HG03457 (cell line): ENCODE data around the gene TLCD3B.

Experiments used
- ATAC-seq: cut with Tn5 transposase; IDR thresholded peaks from one replicate; pipeline ENCODE4 v1.9.1; 2021; ENCODE audit warnings: moderate number of reproducible peaks; ENCODE audit not compliant: unreplicated experiment

TLCD3B gene

DNA sequence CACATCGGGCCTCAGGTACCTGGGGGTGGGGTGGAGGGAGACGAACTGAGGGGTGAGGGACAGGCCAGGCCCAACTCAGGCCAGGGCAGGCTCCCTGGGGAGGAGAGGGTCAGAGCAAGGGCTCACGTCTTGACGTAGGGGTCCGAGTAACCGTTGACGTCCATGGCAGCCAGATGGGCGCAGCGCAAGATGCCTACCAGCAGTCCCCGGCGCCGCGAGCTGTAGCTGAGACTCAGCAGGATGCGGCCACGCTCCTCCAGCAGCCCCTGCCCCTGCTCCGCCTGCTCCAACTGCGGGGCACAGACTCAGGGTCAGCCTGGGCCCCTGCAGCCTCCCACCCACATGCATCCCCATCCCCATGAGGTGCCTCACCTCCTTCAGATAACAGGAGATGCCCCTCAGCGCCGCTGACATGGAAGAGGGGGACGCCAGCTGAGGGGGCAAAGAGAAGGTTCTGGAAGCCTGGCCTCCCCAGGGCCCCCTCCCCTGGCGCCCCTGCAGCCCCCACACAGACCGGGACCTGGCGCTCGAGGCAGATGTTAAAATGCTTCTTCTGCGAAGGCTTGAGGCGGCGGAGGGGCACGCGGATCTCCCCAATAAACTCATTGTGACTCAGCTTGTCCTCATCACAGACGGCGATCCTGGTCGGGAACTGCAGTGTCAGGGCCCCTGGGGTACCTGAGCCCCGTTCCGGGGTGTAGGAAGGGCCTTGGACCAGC is 24.3 kb downstream of the TLCD3B start:
- no peak for ATAC-seq

DNA sequence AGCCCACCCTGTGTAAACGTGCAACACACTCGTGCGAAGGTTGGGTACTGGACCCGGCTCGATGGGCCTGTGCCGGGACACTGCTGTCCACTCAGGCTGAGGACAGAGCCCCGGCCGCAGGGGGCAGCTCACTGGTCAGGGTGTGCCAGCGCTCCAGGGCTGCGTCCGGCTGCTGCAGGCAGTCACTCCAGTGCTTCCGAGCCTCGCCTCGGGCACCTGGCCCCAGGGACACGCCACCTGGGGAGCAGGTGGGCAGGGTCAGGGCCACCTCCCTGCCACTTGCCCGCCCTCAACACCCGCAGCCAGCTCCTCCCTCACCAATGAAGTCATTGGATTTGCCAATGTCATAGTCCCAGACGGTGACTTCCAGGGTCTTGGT is 25.0 kb downstream of the TLCD3B start:
- no peak for ATAC-seq

DNA sequence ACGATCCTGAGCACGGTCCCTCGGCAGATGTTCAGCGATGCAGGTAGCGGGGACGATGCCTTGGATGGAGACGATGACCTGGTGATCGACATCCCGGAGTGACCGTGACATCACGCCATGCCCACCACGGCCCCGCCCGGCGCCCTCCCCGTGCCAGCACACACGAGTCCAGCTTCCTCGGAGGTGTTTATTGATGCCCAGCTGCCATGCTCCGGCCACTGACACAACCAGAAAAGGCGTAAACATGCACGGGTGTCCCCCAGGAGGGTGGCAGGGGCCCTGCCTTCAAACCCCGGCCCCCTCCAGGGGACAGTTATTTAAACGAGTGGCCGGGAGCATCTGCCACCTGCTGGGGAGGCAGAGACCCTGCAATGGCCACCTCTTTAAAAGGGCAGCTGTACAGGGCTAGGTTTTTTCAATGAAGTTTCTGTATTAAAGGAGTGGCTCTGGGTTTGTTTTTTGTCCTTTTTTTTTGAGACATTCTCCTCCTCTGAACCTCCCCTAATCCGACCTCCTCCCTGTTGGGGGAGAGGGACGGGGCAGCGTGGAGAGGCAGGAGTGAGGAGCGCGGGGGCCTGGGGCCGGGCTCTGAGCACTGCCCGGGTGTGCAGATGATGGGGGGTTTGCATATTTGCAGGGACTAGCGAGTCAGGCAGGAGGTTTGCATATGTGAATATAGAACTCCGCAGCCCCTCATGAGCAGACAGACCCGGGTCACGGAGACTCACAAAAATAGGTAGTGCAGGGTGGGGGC is 25.6 kb downstream of the TLCD3B start:
- no peak for ATAC-seq

DNA sequence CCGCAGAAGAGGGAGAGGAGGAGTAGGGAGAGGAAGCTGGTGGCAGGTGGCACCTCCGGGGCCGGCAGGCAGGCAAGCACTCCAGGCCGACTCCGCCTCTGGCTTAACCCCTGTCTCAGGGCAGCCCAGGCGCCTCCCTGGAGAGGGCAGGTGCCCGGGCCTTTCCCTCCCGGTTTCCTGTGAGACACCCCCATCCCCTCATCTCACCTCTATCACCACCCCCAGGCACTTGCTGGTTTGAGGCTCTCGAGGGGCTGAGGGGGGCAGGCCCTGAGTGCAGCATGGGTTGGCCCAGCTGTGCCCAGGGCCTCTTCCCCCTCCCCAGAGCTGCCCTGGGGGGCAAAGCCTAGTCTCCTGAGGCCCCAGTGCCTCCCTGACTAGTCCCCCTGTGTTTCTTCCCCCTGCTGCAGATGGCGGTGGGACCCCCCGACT is 26.2 kb downstream of the TLCD3B start:
- no peak for ATAC-seq

DNA sequence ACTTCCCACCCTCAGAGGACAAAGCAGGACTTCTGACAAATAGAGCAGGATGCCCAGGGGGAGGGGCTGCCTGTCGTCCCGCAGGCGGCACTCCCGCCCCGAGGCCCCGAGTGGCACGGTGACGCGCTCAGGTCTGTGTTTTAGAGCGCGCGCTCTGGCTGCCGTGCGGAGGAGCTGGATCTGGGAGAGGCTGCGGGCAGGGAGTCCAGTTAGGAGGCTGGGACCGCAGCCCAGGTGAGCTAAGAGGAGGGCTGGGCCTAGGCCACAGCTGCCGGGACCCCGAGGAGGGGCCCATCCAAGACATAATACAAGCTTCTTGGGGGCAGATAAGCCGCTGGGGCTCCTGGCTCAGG is 26.7 kb downstream of the TLCD3B start:
- no peak for ATAC-seq

DNA sequence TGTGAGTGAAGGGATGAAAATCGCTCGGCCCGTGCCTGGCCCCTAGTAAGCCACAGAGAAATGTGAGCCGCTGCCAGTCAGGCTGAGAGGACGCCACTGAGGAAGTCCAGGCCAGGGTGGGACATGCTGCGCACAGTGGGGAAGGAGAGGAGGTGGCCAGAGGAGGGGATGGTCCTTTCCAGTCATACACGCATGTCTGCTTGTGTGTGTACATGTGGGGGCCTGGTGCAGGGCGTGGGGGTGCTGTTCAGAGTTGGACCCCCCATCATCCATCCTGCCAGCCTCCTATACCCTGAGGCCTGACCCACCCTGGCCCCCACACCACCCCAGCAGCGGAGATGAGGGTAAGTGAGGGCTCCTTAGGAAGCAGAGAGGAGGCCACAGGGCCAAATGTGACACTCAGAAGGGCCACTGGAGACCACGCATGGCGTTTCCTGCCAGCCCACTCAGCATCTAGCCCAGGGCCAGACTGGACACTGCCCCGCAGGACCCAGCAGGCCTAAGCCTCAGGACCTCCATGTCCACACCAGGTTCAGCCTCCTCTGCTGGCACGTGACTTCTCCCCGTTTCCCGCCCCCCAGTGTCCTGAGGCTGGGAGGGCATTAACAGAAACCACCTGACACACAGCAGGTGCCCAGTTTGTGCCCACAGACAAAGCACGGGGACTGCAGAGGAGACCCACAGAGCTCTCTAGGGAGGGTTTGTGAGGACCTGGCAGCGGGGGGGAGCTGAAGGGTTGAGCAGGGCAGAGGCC is 27.2 kb downstream of the TLCD3B start:
- ATAC-seq = no peak

DNA sequence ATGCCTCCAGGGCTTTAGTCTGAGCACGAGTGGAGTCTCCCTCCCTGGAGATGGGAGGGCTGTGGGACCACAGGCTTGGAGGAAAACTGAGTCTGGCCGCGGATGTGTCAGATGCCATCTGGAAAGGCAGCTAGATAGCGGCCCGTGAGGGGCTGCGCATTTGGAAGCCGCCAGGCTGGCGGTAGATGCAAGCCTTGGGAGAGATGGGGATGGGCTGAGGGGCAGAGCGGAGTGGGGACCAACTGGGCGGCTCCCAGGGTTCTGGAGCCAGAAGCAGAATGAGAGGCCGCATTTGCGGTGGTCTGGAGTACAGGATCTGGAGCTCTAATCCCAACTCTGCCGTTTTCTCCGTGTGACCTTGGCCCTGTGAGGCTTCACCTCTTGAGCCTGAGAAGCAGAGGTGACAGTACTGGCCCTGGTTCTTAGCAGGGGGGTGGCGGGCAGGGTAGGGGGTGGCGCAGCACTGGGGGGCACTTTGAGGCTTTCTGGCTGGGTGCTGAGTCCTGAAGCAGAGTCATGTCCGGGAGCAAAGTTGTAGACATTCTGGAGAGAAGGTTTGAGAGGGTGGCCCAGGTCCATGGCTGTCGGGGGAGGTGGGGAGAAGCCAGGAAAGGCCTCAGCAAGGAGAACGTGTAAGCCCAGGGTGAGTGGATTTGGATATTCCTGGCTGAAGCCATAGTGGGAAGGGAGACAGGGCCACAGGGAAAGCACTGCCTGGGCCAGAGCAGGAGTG is 28.3 kb downstream of the TLCD3B start:
- ATAC-seq = no peak

DNA sequence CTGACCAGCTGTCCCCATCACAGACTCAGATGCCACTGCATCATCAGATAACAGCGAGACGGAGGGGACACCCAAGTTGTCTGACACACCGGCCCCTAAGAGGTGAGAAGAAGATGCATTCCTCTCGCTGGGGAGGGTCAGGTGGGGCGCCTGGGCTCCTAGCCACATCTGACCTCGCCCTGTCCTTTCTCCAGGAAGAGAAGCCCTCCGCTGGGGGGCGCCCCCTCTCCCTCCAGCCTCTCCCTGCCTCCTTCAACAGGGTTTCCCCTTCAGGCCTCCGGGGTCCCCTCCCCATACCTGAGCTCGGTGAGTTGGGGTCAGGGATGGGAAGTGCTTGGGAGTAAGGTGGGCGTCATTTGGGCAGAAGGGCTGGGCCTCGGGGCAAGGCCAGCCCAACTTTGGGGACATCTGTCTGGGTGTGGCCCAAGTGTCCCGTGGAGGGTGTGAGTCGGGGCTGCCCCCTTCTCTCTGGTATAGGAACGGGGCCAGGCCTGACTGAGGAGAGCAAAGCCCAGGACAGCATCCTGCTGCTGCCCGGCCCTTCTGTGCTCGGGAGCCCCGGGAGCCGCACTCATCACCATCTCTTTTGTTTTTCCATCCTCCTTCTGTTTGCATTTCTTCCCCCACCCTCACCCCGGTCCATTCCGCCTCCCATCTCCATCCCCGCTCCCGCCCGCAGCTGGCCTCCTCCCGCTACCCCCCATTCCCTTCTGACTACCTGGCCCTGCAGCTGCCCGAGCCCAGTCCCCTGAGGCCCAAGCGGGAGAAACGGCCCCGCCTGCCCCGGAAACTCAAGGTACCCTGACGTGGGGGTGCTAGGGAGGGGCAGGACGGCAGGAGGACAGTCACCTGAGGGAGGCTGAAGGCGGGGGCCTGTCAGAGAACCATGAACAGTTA is 30.1 kb downstream of the TLCD3B start:
- no peak for ATAC-seq

DNA sequence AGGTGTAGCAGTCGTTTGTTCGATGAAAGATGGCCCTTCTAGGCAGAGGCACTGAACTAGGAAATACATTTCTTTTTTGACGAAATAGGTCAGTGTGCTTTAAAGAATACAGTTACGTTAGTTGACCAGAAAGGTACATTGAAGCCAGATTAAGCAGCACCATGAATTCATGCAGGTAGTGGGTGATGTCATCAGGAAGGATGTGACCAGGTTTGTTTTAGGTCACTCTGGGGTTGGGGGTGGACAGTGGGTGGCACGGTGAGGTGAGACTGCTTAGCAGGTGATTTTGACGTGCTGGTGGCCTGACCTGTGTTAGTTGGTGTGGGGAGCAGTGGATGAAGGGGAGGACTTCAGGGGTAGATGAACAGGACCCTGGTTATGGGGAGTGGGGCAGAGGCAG is 31.5 kb downstream of the TLCD3B start:
- no peak for ATAC-seq

DNA sequence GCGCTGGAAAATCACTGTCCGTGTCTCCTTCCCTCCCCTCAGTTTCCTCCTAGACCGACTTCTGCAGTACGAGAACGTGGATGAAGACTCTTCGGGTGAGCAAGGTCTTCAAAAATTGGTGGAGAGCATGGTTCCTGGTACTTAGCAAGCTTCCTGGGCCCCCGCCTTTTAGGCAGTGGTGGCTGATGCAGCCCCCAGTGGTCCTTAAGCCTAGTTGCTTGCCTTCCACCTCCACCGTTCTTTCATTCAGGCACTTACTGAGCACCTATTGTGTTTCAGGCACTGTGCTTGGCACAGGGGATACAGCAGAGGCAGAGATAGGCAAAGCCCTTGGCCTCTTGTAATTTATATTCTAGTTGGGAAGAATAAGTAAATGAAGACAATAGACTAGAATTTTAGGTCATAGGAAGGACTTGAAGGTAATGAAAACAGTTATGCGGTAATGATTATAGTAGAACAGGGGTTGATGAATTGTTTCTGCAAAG is 34.3 kb downstream of the TLCD3B start:
- ATAC-seq = no peak

DNA sequence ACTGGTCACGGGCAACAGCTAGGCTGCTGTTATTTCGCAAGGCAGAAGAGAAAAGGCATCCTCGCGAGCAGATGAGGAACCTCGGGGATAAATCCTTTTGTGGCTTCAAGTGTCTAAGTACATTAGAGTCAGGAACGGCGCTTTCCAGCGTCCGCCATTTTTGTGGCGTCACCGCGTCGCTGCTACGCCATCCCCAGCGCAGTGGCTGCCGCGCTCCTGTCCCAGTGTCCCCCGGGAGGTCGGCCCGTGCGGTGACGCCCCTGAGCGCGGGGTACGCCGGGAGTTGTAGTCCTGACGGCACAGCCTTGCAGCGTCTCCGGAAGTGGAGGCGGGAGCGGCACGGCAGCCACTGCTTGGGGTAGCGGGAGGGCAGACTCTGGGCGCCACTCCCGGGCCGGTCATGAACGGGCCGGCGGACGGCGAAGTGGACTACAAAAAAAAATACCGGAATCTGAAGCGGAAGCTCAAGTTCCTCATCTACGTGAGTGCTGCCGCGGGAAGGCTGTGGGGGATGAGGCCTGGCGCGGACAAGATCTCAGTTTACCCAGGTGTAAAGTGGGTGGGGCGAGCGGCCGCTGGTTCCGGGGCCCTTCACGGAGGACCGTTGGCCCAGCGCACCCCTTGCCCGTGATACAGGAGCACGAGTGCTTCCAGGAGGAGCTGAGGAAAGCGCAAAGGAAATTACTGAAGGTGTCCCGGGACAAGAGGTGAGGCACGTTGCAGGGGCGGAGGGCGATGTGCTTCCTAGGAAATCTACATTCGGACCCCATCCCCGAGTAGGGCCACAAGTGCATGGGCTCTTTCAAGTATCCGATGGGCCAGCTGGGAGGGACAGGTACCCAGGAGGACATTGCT is 34.9 kb downstream of the TLCD3B start, which contains the start of gene INO80E:
TSS of gene INO80E (plus strand) at position 331 of the 855 bp plus-strand sequence. CDS start at position 401, 70 bp downstream.
- ATAC-seq = peak; percentile 72

DNA sequence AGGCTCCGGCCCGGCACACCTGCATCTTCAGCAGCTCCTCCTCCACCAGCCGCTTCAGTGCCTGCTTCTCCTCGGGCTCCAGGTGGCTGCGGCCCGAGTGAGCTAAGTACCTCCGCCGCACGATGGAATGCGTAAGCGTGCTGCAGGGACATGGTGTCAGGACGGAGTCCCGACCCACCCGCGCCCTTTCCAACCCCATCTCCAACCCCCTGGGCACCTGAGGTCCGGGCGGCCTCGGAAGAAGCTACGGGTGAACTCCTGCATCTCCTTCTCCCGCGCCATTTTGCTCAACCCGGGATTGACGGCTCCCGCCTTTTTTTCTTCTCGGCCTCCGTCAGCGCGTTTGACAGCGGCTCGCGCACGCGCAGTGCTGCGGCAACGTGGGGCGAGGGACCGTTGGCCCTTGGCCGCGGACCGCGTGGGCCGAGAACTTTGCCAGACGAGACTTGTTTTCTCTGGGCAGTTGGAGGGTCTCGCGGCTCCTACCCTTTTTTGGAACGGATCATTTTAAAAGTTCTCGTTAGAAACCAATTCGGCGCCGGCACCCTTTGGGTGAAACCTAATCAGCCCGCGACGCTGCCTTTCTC is 35.7 kb downstream of the TLCD3B start, which contains the start of gene HIRIP3:
TSS of gene HIRIP3 (minus strand) at position 294 of the 587 bp plus-strand sequence. CDS start at position 282, 12 bp downstream.
- peak; percentile 37 for ATAC-seq

DNA sequence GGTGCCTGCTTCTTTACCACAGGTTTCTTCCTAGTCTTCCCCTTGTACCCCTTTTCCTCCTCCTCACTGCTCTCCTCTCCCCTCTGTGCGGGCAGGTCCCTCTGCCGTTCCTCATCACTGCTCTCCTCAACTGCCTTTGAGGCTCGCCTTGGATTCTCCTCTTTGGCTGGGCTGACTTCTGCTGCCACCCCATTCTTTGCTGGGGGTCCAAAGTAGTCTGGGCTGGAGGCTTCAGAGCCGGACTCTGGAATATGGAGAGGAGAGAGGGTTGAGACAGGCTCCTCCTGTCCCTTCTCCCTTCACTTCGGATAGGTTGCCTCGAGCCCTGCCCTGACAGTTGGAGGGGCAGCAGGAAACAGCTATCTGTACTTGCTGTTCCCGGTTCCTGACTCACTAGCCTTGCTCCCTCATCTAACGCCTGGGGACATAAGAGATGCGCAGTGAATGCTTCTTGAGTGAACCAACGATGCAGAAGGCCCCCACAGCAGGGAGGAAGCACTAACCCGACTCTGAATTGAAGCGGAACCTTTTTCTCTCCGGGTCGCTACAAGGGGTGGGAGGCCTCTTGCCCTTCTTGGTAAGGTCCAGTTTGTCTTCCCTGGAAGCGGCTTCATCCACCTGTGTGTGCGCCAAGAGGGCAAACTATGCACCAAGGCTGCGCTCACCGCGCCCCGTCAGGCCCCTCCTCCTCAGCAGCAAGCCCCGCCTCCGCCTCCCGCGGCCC is 36.3 kb downstream of the TLCD3B start:
- ATAC-seq = no peak

DNA sequence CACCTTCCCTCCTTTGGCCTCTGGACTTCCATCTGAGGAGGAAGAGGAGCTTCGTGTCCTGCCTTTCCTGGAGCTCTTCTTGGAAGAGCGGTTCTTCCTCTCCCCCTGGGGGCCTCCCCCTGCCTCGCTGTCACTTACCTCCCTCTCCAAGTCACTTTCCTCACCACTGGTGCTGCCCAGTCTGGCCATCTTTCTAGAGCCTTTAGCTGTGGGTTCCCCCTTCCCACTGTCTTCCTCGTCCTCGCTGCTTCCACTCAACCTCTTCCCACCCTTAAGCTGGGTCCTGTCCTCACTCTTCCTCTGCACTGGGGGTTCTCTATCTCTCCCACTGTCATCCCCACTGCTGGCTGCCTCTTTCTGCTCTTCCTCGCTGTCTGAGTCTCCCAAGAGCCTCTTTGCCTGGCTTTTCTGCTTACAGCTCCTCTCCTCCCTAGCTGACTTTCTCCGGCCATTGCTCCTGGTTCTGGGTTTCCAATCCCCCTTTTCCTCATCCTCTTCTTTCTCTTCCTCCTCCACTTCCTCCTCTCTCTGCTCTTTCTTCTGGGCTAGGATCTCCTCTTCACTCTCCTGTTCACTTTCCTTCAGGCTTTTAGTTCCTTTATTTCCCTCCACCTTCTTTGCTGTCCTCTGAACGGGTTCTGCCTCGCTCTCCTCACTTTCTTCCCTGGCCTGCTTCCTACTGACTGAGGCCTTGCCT is 37.0 kb downstream of the TLCD3B start:
- ATAC-seq = no peak

DNA sequence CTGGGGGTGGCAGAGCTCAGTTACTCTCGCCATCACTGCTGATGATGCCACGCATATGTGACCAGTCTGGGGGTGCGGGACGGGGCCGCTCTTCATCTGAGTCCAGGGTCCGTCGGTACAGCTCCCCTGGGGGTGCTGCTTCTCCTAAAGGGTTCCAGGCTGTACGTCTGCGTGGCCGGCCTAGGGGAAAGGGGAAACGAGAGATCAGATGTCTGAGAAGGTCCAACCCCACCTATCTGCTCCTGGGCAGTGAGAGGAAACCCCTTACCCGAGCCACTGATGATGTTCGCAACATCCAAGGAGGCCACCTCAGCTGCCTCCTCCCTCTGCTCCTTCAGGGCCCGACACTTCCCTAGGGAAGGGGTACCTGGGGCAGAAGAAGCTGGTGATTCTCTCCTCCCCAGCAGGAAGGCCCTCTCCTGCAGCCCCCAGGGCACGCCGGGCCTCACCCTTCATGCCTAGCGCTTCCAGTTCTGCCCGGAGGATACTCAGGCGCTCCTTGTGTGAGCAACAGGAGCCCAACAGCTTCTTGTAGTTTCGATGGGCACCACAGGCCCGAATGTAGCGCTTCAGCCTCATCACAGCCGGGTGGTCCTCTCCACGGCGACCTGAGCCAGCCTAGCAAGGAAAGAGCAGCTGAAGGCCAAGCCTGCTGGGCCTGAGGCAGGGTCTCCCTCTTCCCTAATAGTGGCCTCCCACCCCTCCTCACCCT is 37.7 kb downstream of the TLCD3B start:
- no peak for ATAC-seq

DNA sequence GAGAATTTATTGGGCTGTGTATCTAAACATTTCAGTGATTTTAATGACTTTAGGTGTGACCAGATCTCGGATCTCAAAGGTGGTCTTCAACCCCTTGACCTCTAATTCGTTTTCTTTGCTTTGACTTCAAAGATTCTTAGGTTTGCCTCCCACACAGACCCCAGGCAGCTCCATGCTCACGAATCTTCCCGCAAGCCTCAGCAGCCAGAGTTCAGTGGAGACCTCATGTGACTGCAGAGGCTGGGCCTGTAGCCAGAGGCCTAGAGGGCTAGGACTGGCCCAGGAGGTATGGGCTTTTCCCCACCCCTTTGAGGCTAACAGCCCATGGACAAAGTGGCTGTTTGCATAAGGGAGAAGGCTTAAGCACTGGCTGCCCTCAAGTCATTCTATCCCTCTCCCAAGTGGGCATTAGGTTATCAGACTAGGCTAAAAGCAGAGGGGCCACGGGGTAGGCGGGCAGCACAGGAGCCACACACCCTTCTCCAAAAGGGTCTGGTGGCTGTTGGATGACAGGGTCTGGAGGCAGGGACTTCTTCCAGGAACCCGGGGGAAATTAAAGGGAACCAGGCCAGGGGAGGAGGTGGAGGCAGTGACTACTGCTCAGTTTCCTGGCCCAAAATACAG is 38.6 kb downstream of the TLCD3B start:
- ATAC-seq = no peak
